GF-D8 (cell line): ENCODE results near the gene ALLC.

Experiments used
- DNase-seq: peaks from one replicate; lab custom pipeline; 2025; lab: John Stamatoyannopoulos, UW

The ALLC gene

DNA sequence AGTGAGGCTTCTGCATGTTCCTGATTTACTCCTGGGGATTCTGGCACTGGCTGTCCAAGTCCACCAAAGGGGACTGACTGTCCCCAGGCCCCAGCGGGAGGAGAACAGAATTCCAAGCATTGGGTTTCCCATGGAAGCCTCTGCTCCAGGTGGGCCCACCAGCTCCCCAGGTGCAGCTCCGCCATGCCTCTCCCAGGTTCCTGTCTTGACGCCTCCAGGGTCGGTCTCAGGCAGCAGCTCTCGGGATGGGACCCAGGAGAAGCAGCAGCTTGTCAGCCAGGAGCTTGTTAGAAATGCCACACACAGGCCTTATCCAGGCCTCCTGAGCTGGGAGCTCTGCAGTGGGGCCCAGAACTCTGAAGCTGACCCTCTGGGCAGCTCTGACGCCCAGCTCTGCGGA is 93.3 kb downstream of the ALLC start:
- no peak for DNase-seq

- DNase-seq: no peak
Observed at GRCh38 chr2:3751806-3752205, 93.8 kb downstream of the ALLC start.
